Measurements from ENCODE around the gene BSND. TPM values are rescaled to one million over a fixed set of nuclear protein-coding genes. Genes with fewer than 3 reads are reported as not detected.

Gene BSND
- total and polyA plus RNA-seq, 9 of the 15 experiments (the other 6 are each of a cell fraction or from before 2014, with no cell fraction given): not detected

DNA sequence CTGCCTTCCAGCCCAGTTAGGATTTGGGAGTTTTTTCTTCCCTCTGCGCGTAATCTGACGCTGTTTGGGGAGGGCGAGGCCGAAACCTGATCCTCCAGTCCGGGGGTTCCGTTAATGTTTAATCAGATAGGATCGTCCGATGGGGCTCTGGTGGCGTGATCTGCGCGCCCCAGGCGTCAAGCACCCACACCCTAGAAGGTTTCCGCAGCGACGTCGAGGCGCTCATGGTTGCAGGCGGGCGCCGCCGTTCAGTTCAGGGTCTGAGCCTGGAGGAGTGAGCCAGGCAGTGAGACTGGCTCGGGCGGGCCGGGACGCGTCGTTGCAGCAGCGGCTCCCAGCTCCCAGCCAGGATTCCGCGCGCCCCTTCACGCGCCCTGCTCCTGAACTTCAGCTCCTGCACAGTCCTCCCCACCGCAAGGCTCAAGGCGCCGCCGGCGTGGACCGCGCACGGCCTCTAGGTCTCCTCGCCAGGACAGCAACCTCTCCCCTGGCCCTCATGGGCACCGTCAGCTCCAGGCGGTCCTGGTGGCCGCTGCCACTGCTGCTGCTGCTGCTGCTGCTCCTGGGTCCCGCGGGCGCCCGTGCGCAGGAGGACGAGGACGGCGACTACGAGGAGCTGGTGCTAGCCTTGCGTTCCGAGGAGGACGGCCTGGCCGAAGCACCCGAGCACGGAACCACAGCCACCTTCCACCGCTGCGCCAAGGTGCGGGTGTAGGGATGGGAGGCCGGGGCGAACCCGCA is 40.8 kb downstream of the BSND start, which contains the start of gene PCSK9 (continued):
- TF ChIP-seq, protein P1, sequence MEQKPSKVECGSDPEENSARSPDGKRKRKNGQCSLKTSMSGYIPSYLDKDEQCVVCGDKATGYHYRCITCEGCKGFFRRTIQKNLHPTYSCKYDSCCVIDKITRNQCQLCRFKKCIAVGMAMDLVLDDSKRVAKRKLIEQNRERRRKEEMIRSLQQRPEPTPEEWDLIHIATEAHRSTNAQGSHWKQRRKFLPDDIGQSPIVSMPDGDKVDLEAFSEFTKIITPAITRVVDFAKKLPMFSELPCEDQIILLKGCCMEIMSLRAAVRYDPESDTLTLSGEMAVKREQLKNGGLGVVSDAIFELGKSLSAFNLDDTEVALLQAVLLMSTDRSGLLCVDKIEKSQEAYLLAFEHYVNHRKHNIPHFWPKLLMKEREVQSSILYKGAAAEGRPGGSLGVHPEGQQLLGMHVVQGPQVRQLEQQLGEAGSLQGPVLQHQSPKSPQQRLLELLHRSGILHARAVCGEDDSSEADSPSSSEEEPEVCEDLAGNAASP (IDR thresholded peaks at IDR 0.05): no peak
- TF ChIP-seq ATF7 (IDR thresholded peaks at IDR 0.05): peak; percentile 53
- TF ChIP-seq ZNF224 (CRISPR knock-in tag; IDR thresholded peaks at IDR 0.05): no peak
- TF ChIP-seq, protein P2, sequence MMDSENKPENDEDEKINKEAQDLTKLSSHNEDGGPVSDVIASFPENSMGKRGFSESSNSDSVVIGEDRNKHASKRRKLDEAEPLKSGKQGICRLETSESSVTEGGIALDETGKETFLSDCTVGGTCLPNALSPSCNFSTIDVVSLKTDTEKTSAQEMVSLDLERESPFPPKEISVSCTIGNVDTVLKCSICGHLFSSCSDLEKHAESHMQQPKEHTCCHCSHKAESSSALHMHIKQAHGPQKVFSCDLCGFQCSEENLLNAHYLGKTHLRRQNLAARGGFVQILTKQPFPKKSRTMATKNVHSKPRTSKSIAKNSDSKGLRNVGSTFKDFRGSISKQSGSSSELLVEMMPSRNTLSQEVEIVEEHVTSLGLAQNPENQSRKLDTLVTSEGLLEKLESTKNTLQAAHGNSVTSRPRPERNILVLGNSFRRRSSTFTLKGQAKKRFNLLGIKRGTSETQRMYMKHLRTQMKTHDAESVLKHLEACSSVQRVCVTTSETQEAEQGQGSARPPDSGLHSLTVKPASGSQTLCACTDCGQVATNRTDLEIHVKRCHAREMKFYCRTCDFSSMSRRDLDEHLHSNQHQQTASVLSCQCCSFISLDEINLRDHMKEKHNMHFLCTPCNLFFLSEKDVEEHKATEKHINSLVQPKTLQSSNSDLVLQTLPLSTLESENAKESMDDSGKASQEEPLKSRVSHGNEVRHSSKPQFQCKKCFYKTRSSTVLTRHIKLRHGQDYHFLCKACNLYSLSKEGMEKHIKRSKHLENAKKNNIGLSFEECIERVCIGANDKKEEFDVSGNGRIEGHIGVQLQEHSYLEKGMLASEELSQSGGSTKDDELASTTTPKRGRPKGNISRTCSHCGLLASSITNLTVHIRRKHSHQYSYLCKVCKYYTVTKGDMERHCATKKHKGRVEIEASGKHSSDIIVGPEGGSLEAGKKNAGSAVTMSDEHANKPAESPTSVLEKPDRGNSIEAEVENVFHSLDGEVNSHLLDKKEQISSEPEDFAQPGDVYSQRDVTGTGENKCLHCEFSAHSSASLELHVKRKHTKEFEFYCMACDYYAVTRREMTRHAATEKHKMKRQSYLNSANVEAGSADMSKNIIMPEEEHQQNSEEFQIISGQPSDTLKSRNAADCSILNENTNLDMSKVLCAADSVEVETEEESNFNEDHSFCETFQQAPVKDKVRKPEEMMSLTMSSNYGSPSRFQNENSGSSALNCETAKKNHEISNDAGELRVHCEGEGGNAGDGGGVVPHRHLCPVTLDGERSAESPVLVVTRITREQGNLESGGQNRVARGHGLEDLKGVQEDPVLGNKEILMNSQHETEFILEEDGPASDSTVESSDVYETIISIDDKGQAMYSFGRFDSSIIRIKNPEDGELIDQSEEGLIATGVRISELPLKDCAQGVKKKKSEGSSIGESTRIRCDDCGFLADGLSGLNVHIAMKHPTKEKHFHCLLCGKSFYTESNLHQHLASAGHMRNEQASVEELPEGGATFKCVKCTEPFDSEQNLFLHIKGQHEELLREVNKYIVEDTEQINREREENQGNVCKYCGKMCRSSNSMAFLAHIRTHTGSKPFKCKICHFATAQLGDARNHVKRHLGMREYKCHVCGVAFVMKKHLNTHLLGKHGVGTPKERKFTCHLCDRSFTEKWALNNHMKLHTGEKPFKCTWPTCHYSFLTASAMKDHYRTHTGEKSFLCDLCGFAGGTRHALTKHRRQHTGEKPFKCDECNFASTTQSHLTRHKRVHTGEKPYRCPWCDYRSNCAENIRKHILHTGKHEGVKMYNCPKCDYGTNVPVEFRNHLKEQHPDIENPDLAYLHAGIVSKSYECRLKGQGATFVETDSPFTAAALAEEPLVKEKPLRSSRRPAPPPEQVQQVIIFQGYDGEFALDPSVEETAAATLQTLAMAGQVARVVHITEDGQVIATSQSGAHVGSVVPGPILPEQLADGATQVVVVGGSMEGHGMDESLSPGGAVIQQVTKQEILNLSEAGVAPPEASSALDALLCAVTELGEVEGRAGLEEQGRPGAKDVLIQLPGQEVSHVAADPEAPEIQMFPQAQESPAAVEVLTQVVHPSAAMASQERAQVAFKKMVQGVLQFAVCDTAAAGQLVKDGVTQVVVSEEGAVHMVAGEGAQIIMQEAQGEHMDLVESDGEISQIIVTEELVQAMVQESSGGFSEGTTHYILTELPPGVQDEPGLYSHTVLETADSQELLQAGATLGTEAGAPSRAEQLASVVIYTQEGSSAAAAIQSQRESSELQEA (IDR thresholded peaks at IDR 0.05; ENCODE audit: low read depth): no peak
- TF ChIP-seq TCF3 (CRISPR knock-in tag; IDR thresholded peaks at IDR 0.05): peak; percentile 16; the same call in 1 of the 2 replicates
- TF ChIP-seq, protein P3, sequence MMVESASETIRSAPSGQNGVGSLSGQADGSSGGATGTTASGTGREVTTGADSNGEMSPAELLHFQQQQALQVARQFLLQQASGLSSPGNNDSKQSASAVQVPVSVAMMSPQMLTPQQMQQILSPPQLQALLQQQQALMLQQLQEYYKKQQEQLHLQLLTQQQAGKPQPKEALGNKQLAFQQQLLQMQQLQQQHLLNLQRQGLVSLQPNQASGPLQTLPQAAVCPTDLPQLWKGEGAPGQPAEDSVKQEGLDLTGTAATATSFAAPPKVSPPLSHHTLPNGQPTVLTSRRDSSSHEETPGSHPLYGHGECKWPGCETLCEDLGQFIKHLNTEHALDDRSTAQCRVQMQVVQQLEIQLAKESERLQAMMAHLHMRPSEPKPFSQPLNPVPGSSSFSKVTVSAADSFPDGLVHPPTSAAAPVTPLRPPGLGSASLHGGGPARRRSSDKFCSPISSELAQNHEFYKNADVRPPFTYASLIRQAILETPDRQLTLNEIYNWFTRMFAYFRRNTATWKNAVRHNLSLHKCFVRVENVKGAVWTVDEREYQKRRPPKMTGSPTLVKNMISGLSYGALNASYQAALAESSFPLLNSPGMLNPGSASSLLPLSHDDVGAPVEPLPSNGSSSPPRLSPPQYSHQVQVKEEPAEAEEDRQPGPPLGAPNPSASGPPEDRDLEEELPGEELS (CRISPR knock-in tag; IDR thresholded peaks at IDR 0.05; ENCODE audit: borderline replicate concordance): peak; percentile 28; the same call in 1 of the 2 replicates
- no peak for TF ChIP-seq ZKSCAN1 (IDR thresholded peaks at IDR 0.05; ENCODE audit: low read depth, low read length)
- TF ChIP-seq KAT7 (CRISPR knock-in tag; IDR thresholded peaks at IDR 0.05; ENCODE audit: borderline replicate concordance): peak; percentile 75
- TF ChIP-seq, protein P4, sequence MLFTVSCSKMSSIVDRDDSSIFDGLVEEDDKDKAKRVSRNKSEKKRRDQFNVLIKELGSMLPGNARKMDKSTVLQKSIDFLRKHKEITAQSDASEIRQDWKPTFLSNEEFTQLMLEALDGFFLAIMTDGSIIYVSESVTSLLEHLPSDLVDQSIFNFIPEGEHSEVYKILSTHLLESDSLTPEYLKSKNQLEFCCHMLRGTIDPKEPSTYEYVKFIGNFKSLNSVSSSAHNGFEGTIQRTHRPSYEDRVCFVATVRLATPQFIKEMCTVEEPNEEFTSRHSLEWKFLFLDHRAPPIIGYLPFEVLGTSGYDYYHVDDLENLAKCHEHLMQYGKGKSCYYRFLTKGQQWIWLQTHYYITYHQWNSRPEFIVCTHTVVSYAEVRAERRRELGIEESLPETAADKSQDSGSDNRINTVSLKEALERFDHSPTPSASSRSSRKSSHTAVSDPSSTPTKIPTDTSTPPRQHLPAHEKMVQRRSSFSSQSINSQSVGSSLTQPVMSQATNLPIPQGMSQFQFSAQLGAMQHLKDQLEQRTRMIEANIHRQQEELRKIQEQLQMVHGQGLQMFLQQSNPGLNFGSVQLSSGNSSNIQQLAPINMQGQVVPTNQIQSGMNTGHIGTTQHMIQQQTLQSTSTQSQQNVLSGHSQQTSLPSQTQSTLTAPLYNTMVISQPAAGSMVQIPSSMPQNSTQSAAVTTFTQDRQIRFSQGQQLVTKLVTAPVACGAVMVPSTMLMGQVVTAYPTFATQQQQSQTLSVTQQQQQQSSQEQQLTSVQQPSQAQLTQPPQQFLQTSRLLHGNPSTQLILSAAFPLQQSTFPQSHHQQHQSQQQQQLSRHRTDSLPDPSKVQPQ (CRISPR knock-in tag; IDR thresholded peaks at IDR 0.05; ENCODE audit: borderline replicate concordance): no peak
- TF ChIP-seq, protein P5, sequence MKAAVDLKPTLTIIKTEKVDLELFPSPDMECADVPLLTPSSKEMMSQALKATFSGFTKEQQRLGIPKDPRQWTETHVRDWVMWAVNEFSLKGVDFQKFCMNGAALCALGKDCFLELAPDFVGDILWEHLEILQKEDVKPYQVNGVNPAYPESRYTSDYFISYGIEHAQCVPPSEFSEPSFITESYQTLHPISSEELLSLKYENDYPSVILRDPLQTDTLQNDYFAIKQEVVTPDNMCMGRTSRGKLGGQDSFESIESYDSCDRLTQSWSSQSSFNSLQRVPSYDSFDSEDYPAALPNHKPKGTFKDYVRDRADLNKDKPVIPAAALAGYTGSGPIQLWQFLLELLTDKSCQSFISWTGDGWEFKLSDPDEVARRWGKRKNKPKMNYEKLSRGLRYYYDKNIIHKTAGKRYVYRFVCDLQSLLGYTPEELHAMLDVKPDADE (conservative IDR thresholded peaks at IDR 0.05; ENCODE audit: control insufficient read depth, low read depth, low read length): no peak
